Neural crest cell (in vitro differentiated cells): ENCODE measurements around the gene NPLOC4. TPM values are rescaled to one million over a fixed set of nuclear protein-coding genes. Genes with fewer than 3 reads are reported as not detected.

Experiments used
- DNase-seq: peaks from one replicate; pipeline ENCODE4 v3.0.0; 2021; ENCODE audit warnings: low read depth, mixed read lengths, low spot score
- H3K27ac Mint-ChIP-seq: one replicate; pipeline ENCODE4 v1.8.0; 2021; ENCODE audit warnings: mild to moderate bottlenecking, mixed read lengths; ENCODE audit not compliant: unreplicated experiment
- H3K27me3 Mint-ChIP-seq: 2 replicates; pipeline ENCODE4 v1.8.0; 2021; ENCODE audit warnings: low read depth, mild to moderate bottlenecking, mixed read lengths
- H3K36me3 Mint-ChIP-seq: 2 replicates; pipeline ENCODE4 v1.8.0; 2021; ENCODE audit warnings: low read depth, mild to moderate bottlenecking, mixed read lengths
- H3K4me1 Mint-ChIP-seq: 2 replicates; pipeline ENCODE4 v1.8.0; 2021; ENCODE audit warnings: mixed read lengths
- H3K4me3 Mint-ChIP-seq: one replicate; pipeline ENCODE4 v1.8.0; 2021; ENCODE audit warnings: mild to moderate bottlenecking, mixed read lengths
- H3K9me3 Mint-ChIP-seq: 2 replicates; pipeline ENCODE4 v1.8.0; 2021; ENCODE audit warnings: mixed read lengths
- CTCF ChIP-seq: fragments of 200-600 bp; sonication (generic); conservative IDR thresholded peaks from 2 replicates; pipeline ENCODE4 v1.5.0; 2021; ENCODE audit warnings: antibody characterized with exemption, mild to moderate bottlenecking
- total RNA-seq: library from RNA; stranded (reverse); gene quantifications from 2 replicates; pipeline ENCODE4 v1.2.1, GENCODE V29; 2021

NPLOC4 gene
- total RNA-seq, 1 donor from 2014 or later: 97.7 TPM

- H3K27ac Mint-ChIP-seq: no peak overlapping the region
- H3K27me3 Mint-ChIP-seq: no peaks in the 10 kb centered on the region
- no peak for TF ChIP-seq CTCF
- no peaks in the 10 kb centered on the region for H3K9me3 Mint-ChIP-seq
- DNase-seq: no peak
- H3K4me1 Mint-ChIP-seq: peaks cover 10% of the 10 kb centered on the region
- H3K36me3 Mint-ChIP-seq: peaks cover 8% of the 10 kb centered on the region
- no peak overlapping the region for H3K4me3 Mint-ChIP-seq
Observed at GRCh38 chr17:81573794-81574642, 62.9 kb downstream of the NPLOC4 start.

DNA sequence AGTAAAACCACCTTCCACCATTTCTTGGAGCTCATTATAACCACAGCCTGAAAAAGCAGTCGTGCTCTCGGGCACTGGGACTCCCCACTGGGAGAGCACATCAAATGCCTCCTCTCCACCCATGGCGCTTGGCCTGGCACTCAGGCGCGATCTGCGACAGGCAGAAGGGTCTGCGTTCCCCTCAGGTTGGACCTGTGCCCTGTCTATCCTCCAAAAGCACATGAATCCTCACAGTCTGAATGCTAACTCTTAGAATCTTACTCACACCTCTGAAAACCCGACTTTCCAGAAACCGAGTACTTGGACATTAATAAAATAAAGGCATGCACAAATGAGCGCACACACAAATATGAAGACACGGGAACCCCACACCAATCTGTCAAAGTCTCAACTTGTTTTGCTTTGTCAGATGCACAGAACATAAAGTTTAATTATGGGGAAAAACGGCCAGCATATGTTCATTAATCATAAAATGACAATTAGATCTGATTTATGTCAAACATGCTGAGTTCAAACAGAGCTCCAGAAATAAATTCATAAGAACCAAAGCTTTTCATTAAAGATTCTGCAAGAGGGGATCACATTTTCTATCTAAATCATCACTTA is 64.2 kb downstream of the NPLOC4 start:
- no peak overlapping the region for H3K4me3 Mint-ChIP-seq
- DNase-seq: no peak
- no peaks in the 10 kb centered on the region for H3K9me3 Mint-ChIP-seq
- no peak for TF ChIP-seq CTCF
- no peaks in the 10 kb centered on the region for H3K27me3 Mint-ChIP-seq
- H3K36me3 Mint-ChIP-seq: peaks cover 6% of the 10 kb centered on the region
- H3K4me1 Mint-ChIP-seq: peaks cover 10% of the 10 kb centered on the region
- H3K27ac Mint-ChIP-seq: no peak overlapping the region

DNA sequence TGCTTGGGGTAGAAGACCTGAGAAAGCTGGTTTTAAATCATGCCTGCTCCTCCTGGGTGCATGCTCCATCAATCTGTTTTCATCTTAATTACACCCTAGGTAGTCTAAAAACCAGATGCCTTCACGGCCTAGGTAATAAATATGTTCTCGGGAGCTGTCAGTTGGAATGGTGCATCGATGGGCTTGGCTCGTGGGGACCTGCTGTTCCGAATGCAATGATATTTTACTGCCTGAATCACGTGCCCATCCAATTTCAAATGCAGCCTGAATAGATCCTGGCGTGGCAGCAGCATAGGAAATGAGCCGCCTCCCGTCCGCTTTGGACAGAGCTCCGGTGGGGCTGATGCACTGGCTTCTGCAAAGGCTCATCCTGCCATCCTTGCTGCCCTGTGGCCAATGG is 65.9 kb downstream of the NPLOC4 start:
- Mint-ChIP-seq H3K4me3 (no peak overlapping the region), H3K4me1 (no peaks in the 10 kb centered on the region), H3K36me3 (peaks cover 8% of the 10 kb centered on the region)

GRCh38 chr17:81569986-81570514 is 66.9 kb downstream of the NPLOC4 start:
- TF ChIP-seq CTCF: no peak
- H3K36me3 Mint-ChIP-seq: peaks cover 13% of the 10 kb centered on the region
- no peaks in the 10 kb centered on the region for H3K27me3 Mint-ChIP-seq
- H3K9me3 Mint-ChIP-seq: no peaks in the 10 kb centered on the region
- no peak for DNase-seq
- H3K4me1 Mint-ChIP-seq: no peaks in the 10 kb centered on the region
- no peak overlapping the region for H3K4me3 Mint-ChIP-seq
- no peak overlapping the region for H3K27ac Mint-ChIP-seq

More for the DNA sequence above, 65.9 kb downstream of the NPLOC4 start:
- TF ChIP-seq CTCF: no peak
- no peak overlapping the region for H3K27ac Mint-ChIP-seq
- H3K9me3 Mint-ChIP-seq: no peaks in the 10 kb centered on the region
- no peaks in the 10 kb centered on the region for H3K27me3 Mint-ChIP-seq
- no peak for DNase-seq

GRCh38 chr17:81568416-81568815 is 68.5 kb downstream of the NPLOC4 start:
- peaks cover 13% of the 10 kb centered on the region for H3K36me3 Mint-ChIP-seq

More at GRCh38 chr17:81568416-81568815, 68.5 kb downstream of the NPLOC4 start:
- H3K27me3 Mint-ChIP-seq: no peaks in the 10 kb centered on the region
- no peak overlapping the region for H3K4me3 Mint-ChIP-seq
- no peak for TF ChIP-seq CTCF
- H3K27ac Mint-ChIP-seq: no peak overlapping the region
- DNase-seq: no peak
- no peaks in the 10 kb centered on the region for H3K4me1 Mint-ChIP-seq
- no peaks in the 10 kb centered on the region for H3K9me3 Mint-ChIP-seq
